ENCODE measurements around the gene CDC25C. TPM values are rescaled to one million over a fixed set of nuclear protein-coding genes. Genes with fewer than 3 reads are reported as not detected.
A peak's percentile ranks its signal among the peaks of the same experiment; 100 is the strongest.

Gene CDC25C
- total and polyA plus RNA-seq, 2 experiments from 2014 or later, result 5.0 to 16.2 TPM

- Histone ChIP-seq H3K36me3 (no peaks in the 10 kb centered on the region), H3K4me3 (no peak overlapping the region), H3K9me3 (ENCODE audit: low read depth) (no peaks in the 10 kb centered on the region), H3K27ac (no peak overlapping the region), H3K27me3 (peaks cover 12% of the 10 kb centered on the region), H3K4me1 (ENCODE audit: low read depth) (no peaks in the 10 kb centered on the region)
- TF ChIP-seq CTCF (IDR thresholded peaks at IDR 0.05; ENCODE audit: low read depth, low read length), result no peak
- no peak for DNase-seq (ENCODE audit: low read depth in 1 of 2, low spot score in 1 of 2)
Observed at GRCh38 chr5:138246822-138247221, 84.8 kb downstream of the CDC25C start.

GRCh38 chr5:138246334-138246733, 85.3 kb downstream of the CDC25C start:
- TF ChIP-seq CTCF (IDR thresholded peaks at IDR 0.05; ENCODE audit: low read depth, low read length), result no peak

GRCh38 chr5:138245717-138246116, 85.9 kb downstream of the CDC25C start:
- no peaks in the 10 kb centered on the region for H3K4me1 ChIP-seq (ENCODE audit: low read depth)
- H3K36me3 ChIP-seq, result no peaks in the 10 kb centered on the region
- H3K4me3 ChIP-seq, result no peak overlapping the region
- no peak for TF ChIP-seq CTCF (IDR thresholded peaks at IDR 0.05; ENCODE audit: low read depth, low read length)
- DNase-seq (ENCODE audit: low read depth in 1 of 2, low spot score in 1 of 2), result peak in 1 of 2 donors; percentile 43
- H3K27ac ChIP-seq, result no peak overlapping the region
- H3K27me3 ChIP-seq, result peaks cover 23% of the 10 kb centered on the region
- H3K9me3 ChIP-seq (ENCODE audit: low read depth), result no peaks in the 10 kb centered on the region

More at GRCh38 chr5:138246334-138246733, 85.3 kb downstream of the CDC25C start:
- H3K27ac ChIP-seq, result no peak overlapping the region
- H3K27me3 ChIP-seq, result peaks cover 17% of the 10 kb centered on the region
- no peaks in the 10 kb centered on the region for H3K9me3 ChIP-seq (ENCODE audit: low read depth)
- no peak overlapping the region for H3K4me3 ChIP-seq
- DNase-seq (ENCODE audit: low read depth in 1 of 2, low spot score in 1 of 2), result no peak
- H3K4me1 ChIP-seq (ENCODE audit: low read depth), result no peaks in the 10 kb centered on the region
- H3K36me3 ChIP-seq, result no peaks in the 10 kb centered on the region

GRCh38 chr5:138243794-138244193, 87.8 kb downstream of the CDC25C start:
- no peak overlapping the region for H3K4me3 ChIP-seq
- no peaks in the 10 kb centered on the region for H3K4me1 ChIP-seq (ENCODE audit: low read depth)
- H3K9me3 ChIP-seq (ENCODE audit: low read depth), result no peaks in the 10 kb centered on the region
- no peak overlapping the region for H3K27ac ChIP-seq
- TF ChIP-seq CTCF (IDR thresholded peaks at IDR 0.05; ENCODE audit: low read depth, low read length), result no peak
- no peaks in the 10 kb centered on the region for H3K36me3 ChIP-seq
- peak in 1 of 2 donors; percentile 36 for DNase-seq (ENCODE audit: low read depth in 1 of 2, low spot score in 1 of 2)
- peaks cover 33% of the 10 kb centered on the region for H3K27me3 ChIP-seq

- peak; percentile 35 to 47 for DNase-seq (ENCODE audit: low read depth in 1 of 2, low spot score in 1 of 2)
- H3K36me3 ChIP-seq, result no peaks in the 10 kb centered on the region
- no peaks in the 10 kb centered on the region for H3K4me1 ChIP-seq (ENCODE audit: low read depth)
- H3K27me3 ChIP-seq, result peaks cover 33% of the 10 kb centered on the region
- no peak for TF ChIP-seq CTCF (IDR thresholded peaks at IDR 0.05; ENCODE audit: low read depth, low read length)
- H3K4me3 ChIP-seq, result peak overlapping the region; percentile 22
- no peaks in the 10 kb centered on the region for H3K9me3 ChIP-seq (ENCODE audit: low read depth)
- H3K27ac ChIP-seq, result no peak overlapping the region
Observed at GRCh38 chr5:138241688-138242571, 89.7 kb downstream of the CDC25C start.
